NCI-H524 treated with DMSO at 0.1 percent for 48 hours (cell line): ENCODE results near the gene IKZF3.
"Not testable (repeated sequence)": the region's sequence is repeated elsewhere in the genome, so short reads cannot be mapped to it uniquely, and the experiment has no call there.

Source experiments
- DNase-seq: peaks from one replicate; lab custom pipeline; 2025; lab: John Stamatoyannopoulos, UW

Gene IKZF3

GRCh38 chr17:39738983-39739884 is 124.9 kb downstream of the IKZF3 start:
- no peak for DNase-seq

GRCh38 chr17:39738568-39738901 is 125.6 kb downstream of the IKZF3 start:
- DNase-seq: no peak

GRCh38 chr17:39737760-39738567 is 126.1 kb downstream of the IKZF3 start, which contains the start of gene GRB7:
Gene GRB7, plus strand, starts transcription at chr17:39737938. Its CDS starts 4,364 bp downstream, at chr17:39742302.
- no peak for DNase-seq

- DNase-seq: no peak
These were observed 126.8 kb downstream of the IKZF3 start for GRCh38 chr17:39737206-39737759.

- DNase-seq: no peak
These were observed 127.6 kb downstream of the IKZF3 start for GRCh38 chr17:39736319-39737165.

- no peak for DNase-seq
These were observed 128.2 kb downstream of the IKZF3 start for GRCh38 chr17:39735882-39736281.

GRCh38 chr17:39732586-39732985 is 131.5 kb downstream of the IKZF3 start:
- no peak for DNase-seq

- peak; percentile 28 for DNase-seq
These were observed 133.8 kb downstream of the IKZF3 start, which contains the start of gene MIEN1 for GRCh38 chr17:39730095-39730921. Gene MIEN1, minus strand, starts transcription at chr17:39730532. Its CDS starts 37 bp downstream, at chr17:39730495.

GRCh38 chr17:39729280-39729851 is 134.7 kb downstream of the IKZF3 start:
- DNase-seq: no peak

GRCh38 chr17:39727556-39727955 is 136.6 kb downstream of the IKZF3 start:
- no peak for DNase-seq

- no peak for DNase-seq
These were observed 137.5 kb downstream of the IKZF3 start for GRCh38 chr17:39726617-39727016.

- DNase-seq: not testable (repeated sequence)
These were observed 138.2 kb downstream of the IKZF3 start for GRCh38 chr17:39725923-39726322.

- no peak for DNase-seq
These were observed 139.4 kb downstream of the IKZF3 start for GRCh38 chr17:39724731-39725130.

- DNase-seq: no peak
These were observed 140.9 kb downstream of the IKZF3 start for GRCh38 chr17:39722965-39723848.

GRCh38 chr17:39722104-39722503 is 142.0 kb downstream of the IKZF3 start:
- DNase-seq: no peak

- no peak for DNase-seq
These were observed 144.4 kb downstream of the IKZF3 start for GRCh38 chr17:39719563-39720355.

- DNase-seq: no peak
These were observed 146.5 kb downstream of the IKZF3 start for GRCh38 chr17:39717660-39718059.

GRCh38 chr17:39716879-39717536 is 147.1 kb downstream of the IKZF3 start:
- DNase-seq: no peak
